ENCODE results near the gene MEIS1. TPM values are rescaled to one million over a fixed set of nuclear protein-coding genes. Genes with fewer than 3 reads are reported as not detected.

The MEIS1 gene
- total RNA-seq, 1 donor from 2014 or later, result 24.1 TPM

- DNase-seq (ENCODE audit: low read depth, low spot score), result no peak
Measured at GRCh38 chr2:66534461-66534860, 99.5 kb downstream of the MEIS1 start.

- no peak for DNase-seq (ENCODE audit: low read depth, low spot score)
Measured at GRCh38 chr2:66535574-66536289, 100.8 kb downstream of the MEIS1 start.

DNA sequence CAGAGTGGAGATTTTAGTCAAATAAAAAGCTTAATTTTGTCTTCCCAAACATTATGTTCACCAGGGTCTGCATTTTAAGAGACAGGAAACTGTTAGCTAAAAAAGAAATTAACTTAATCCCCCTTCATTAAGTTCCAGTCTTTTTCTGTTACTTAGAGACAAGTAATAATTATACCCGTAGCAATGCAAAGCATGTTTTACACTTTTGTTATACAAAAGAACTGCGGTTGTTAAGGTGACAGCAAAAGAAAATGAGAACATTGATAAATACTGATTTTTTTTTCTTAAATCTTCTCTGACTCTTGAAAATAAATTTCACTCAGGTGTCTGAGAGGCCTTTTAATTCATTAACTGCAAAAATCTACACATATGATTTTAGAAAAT is 101.4 kb downstream of the MEIS1 start:
- no peak for DNase-seq (ENCODE audit: low read depth, low spot score)

- DNase-seq (ENCODE audit: low read depth, low spot score), result no peak
Measured at GRCh38 chr2:66536997-66537396, 102.1 kb downstream of the MEIS1 start.

DNA sequence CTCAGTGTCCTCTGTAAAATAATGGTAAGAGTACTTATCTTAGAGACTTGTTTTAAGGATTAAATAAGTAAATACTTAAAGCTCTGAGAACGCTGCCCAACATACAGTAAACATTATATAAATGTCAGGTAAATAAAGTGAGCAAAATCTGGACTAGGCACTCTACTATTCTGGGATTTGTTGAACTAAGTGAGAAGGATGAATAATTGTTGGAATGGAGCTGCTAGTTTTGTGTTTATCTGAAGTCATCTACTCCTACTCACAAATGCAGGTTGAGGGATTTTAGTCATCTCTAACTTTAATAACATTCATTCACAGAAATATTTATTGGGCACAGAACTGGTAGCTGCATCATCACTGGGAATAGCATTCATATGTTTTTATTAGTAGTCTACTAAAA is 103.4 kb downstream of the MEIS1 start:
- no peak for DNase-seq (ENCODE audit: low read depth, low spot score)

GRCh38 chr2:66539452-66539851 is 104.5 kb downstream of the MEIS1 start:
- no peak for DNase-seq (ENCODE audit: low read depth, low spot score)

DNA sequence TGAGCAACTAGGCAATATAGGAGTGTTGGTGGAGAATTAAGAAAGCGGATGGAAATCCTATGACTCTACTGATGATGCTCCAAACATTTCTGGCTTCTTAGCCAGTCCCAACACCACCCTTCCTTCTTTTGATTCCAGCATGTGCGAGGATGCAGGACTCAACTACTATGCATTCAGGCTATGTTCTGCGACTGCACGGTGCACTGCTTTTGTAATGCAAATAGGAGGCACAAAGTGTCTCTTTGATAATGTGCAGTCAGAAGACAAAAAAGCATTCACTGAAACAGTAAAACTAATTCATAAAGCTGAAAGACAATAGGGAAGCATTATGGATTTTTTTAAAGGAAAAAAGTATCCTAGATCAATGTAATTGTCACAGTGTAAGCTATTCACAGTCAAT is 106.7 kb downstream of the MEIS1 start:
- no peak for DNase-seq (ENCODE audit: low read depth, low spot score)

DNA sequence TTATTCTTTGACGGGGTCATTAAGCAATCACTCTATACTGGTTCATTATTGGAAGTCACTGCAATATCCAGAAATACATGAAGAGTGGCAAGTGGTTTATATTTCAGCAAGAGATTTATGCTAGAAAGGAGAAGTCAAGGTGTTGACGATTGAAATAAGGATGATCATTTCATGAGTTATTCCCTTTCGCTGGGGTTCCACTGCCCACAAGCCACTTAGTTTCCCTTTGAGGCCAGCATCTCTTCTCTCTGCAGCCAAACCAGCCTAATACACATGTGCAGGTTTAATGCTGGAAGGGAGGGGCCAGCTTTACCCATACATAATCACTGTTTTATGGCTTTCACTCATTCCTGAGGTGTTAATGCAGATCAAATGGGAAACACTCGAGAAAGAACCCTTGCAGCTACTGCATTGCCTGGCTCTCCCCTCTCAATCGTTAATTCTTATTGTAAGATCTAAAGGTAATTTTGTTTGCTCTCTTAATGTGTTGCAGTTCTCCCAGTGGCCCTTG is 108.4 kb downstream of the MEIS1 start:
- no peak for DNase-seq (ENCODE audit: low read depth, low spot score)

GRCh38 chr2:66544258-66544657 is 109.3 kb downstream of the MEIS1 start:
- no peak for DNase-seq (ENCODE audit: low read depth, low spot score)

DNA sequence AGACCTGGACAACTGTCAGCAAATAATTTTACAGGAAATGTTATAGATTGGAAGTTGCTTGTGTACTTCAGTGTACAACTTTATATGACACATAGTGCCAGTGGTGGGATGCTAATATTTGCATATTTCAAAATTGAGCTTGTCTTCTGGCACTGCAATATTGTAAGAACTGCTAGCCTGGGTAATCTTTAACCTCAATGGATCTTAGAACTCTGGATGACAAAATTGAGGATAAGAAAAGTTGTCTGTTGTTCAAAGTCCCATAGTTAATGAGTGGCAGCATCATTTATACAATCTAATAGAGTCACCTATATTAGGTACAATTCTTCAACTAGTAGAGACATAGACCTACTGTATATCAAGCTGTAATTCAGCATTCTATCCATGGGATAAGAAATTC is 110.3 kb downstream of the MEIS1 start:
- no peak for DNase-seq (ENCODE audit: low read depth, low spot score)

- DNase-seq (ENCODE audit: low read depth, low spot score), result no peak
Measured at GRCh38 chr2:66547118-66547517, 112.2 kb downstream of the MEIS1 start.

DNA sequence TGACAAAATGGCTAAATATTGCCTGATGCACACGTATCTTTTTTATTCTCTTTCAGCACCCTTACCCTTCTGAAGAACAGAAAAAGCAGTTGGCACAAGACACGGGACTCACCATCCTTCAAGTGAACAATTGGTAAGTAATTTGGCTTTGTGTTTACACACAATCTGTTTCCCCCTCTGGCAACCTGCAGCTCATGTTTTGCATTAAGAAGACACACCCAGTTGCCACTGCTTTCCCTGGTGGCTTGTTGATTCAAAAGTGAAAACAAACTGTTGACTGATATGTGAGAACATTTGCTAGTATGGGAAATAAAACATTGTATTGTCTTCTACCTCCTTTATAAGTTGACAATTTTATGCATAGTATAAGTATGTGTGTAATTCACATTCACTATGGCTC is 113.0 kb downstream of the MEIS1 start:
- DNase-seq (ENCODE audit: low read depth, low spot score), result no peak

- no peak for DNase-seq (ENCODE audit: low read depth, low spot score)
Measured at GRCh38 chr2:66548422-66548821, 113.5 kb downstream of the MEIS1 start.

DNA sequence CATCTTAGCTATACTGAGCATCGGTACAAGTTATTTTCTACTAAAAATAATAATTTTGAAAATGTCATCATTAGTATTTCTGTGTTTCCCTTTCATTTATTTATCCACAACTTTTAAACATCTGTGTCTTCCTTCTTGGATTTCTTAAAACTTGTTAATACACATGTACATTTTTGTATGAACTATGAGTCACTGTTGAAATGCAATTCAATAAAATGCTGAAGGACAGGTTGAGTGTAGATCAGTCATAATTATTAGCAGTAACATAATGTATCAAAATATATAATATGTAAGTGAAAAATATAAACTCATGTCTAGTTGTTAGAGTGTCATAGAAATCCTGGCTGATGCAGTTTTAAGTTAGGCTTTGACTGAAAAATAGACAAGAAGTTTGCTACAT is 115.9 kb downstream of the MEIS1 start:
- no peak for DNase-seq (ENCODE audit: low read depth, low spot score)

- no peak for DNase-seq (ENCODE audit: low read depth, low spot score)
Measured at GRCh38 chr2:66553370-66553769, 118.4 kb downstream of the MEIS1 start.

DNA sequence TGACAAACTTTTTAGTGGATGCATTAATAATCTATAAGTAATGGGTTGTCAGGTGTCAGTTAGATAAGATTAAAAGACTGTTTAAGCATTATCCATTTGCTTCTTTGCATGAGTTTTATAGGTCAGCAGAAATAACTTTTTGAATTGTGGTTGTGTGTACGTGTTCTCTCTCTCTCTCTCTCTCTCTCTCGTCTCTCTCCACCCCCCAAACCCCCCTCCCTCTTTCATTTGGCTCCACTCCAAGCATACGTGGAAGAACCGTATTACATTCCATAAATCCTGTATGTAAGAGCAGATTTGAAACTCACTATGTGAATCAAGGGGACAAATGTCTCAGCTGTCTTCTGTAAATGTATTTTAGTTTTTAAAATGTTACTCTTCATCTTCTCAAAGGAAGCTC is 120.2 kb downstream of the MEIS1 start:
- DNase-seq (ENCODE audit: low read depth, low spot score), result no peak

DNA sequence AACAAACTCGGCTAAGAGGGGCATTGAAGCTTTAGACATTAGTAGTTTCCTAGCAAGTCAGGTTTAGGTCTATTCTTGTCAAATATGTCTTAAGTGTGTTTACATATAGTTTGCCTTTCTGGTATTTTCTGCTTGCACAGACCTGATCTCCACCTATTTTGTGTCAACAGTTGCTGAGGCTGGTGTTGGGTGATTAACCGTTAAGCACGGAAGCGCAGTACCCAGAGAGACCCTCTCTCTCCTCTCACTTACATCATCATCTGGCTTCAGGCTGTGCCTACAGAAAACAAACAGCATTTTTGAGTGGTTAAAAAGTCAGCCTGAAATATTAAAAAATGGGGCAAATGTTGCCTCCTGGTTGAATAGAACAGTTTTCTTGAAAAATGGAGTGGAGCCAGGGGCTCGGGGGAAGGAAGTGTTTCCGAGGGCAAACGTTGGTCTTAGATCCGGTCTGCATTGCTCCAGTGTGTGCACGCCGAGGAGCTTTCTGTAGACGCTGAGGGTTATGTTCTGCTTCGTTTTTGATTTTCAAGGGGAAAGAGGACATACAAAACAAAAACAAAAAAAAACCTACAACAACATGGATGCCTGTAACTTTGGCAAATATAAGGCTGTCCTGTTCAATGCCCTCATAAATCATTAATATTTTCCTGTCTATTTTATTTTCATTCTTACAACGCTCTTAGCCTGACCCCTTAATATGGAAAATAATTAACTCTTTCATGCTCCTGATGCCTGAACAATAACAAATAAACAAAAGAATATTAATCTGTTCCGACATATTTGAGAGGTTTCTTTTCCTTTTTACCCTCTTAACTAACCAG is 120.8 kb downstream of the MEIS1 start:
- DNase-seq (ENCODE audit: low read depth, low spot score), result no peak

DNA sequence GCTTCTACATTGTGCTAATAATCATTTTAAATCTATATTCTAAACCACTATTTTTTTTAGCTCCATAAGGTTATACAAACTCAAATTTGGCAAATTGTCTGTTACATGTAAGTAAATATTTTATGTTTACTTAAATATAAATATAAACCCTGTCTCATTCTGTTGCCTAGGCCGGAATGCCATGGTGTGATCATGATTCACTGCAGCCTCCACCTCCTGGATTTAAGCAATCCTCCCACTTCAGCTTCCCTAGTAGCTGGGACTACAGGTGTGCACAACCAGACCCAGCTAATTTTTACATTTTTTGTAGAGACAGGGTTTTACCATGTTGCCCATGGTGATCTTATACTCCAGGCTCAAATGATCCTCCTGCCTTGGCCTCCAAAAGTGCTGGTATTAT is 124.7 kb downstream of the MEIS1 start:
- no peak for DNase-seq (ENCODE audit: low read depth, low spot score)

- no peak for DNase-seq (ENCODE audit: low read depth, low spot score)
Measured at GRCh38 chr2:66560683-66561082, 125.8 kb downstream of the MEIS1 start.

- no peak for DNase-seq (ENCODE audit: low read depth, low spot score)
Measured at GRCh38 chr2:66561645-66562303, 126.8 kb downstream of the MEIS1 start.

DNA sequence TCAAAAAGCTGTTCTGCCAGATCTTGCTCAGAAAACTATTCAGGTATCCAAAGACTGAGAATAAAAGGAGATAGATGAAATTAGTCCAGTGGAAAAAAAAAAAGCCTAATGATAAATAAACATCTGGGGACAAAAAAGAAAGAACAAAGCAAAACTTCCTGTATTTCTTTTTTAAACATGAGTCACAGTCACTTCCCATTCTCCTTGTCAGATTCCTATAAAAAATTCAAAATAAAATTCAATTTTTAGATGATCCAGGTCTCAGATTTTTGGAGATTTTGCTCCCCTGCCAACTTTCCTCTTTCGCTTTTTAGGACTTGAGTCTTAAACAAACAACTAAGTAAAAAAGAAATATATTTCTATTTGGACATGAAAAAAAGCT is 127.4 kb downstream of the MEIS1 start:
- no peak for DNase-seq (ENCODE audit: low read depth, low spot score)

DNA sequence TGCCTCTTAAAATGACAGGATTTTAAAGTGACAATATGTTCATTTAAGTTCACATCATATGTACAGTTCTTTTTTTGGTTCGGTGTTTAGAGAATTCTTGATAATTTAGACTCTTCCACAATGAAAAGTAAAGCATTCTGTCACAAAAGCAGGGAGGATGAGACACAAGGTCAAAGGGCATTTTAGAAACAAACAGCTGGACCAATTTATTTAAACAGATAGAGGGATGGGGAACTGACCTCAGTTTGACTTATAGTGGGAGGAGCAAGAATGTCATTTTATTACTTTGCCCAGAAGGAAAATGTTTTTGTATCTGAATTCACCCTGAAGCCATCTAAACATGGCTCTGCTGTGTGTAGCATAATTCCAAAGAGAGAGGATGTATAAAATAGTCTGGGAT is 128.5 kb downstream of the MEIS1 start:
- DNase-seq (ENCODE audit: low read depth, low spot score), result no peak

Data from pulmonary artery endothelial cell (primary cell).